Esophagus squamous epithelium (tissue), 4 donors: ENCODE measurements around the gene REC114.

Source experiments
- CTCF ChIP-seq, 6 experiments: fragments of 450-650 bp in 4 of 6; fragments of 200-600 bp in 2 of 6; sonication (generic) in 2 of 6; IDR thresholded peaks; one replicate each; pipeline ENCODE4 v1.5.1; 2016 to 2019; ENCODE audit warnings: antibody characterized with exemption in 6 of 6, mild to moderate bottlenecking in 4 of 6, moderate library complexity in 4 of 6
- POLR2A ChIP-seq, 4 donors: fragments of 450-650 bp; IDR thresholded peaks; one replicate each; pipeline ENCODE4 v1.6.1; 2017; ENCODE audit warnings: antibody characterized with exemption in 4 of 4, mild to moderate bottlenecking in 4 of 4, moderate library complexity in 3 of 4

- TF ChIP-seq CTCF (IDR thresholded peaks at IDR 0.05) (no peak), POLR2A (IDR thresholded peaks at IDR 0.05) (no peak)
Observed at GRCh38 chr15:73414876-73415275, 28.1 kb upstream of the REC114 start.
